Kidney (tissue), 14 donors: ENCODE results near the gene PPP1R9B. TPM values are rescaled to one million over a fixed set of nuclear protein-coding genes. Genes with fewer than 3 reads are reported as not detected.

Experiments used
- DNase-seq, 5 donors: peaks; one replicate each; pipeline ENCODE4 v3.0.0-alpha.2; 2013 to 2020
- FAIRE-seq: peaks from 2 replicates; lab custom pipeline; 2012; peaks lifted over from hg19 to GRCh38; lab: Jason Lieb, UNC
- H3K27ac ChIP-seq, 2 donors: one replicate each; pipeline ENCODE4 v1.7.0; 2013; ENCODE audit warnings: low read depth in 2 of 2, low read length in 2 of 2, inconsistent platforms in 1 of 2
- H3K27me3 ChIP-seq: one replicate; pipeline ENCODE4 v1.7.1; 2013; ENCODE audit warnings: low read length, inconsistent platforms; ENCODE audit not compliant: control insufficient read depth, insufficient read depth
- H3K36me3 ChIP-seq, 3 donors: one replicate each; pipeline versions ENCODE4 v1.7.0 to v1.7.1; 2013; ENCODE audit warnings: low read length in 3 of 3, control low read depth in 1 of 3, inconsistent platforms in 1 of 3; ENCODE audit not compliant: insufficient read depth in 3 of 3, control insufficient read depth in 2 of 3
- H3K4me1 ChIP-seq, 3 donors: one replicate each; pipeline versions ENCODE4 v1.7.0 to v1.7.1; 2013; ENCODE audit warnings: low read length in 3 of 3, inconsistent platforms in 1 of 3, low read depth in 1 of 3; ENCODE audit not compliant: control insufficient read depth in 2 of 3, insufficient read depth in 2 of 3
- H3K4me3 ChIP-seq, 3 donors: one replicate each; pipeline versions ENCODE4 v1.7.0 to v1.8.1; 2013; ENCODE audit warnings: low read length in 3 of 3, control low read depth in 1 of 3, inconsistent platforms in 1 of 3
- H3K9ac ChIP-seq, 3 donors: one replicate each; pipeline versions ENCODE4 v1.7.0 to v1.7.1; 2013; ENCODE audit warnings: low read length in 3 of 3, control low read depth in 1 of 3, inconsistent platforms in 1 of 3
- H3K9me3 ChIP-seq, 3 donors: one replicate each; pipeline versions ENCODE4 v1.7.0 to v1.7.1; 2013; ENCODE audit warnings: low read length in 3 of 3, control low read depth in 1 of 3, inconsistent platforms in 1 of 3; ENCODE audit not compliant: control insufficient read depth in 2 of 3, insufficient read depth in 1 of 3
- CTCF ChIP-seq: IDR thresholded peaks from 3 replicates; pipeline ENCODE4 v1.5.1; 2012; ENCODE audit warnings: mild to moderate bottlenecking, moderate library complexity, borderline replicate concordance; ENCODE audit not compliant: insufficient read depth; ENCODE audit errors: extremely low read depth
- intact Hi-C: fragments of 100-400 bp; cut with DNase I; formaldehyde crosslinking; loops from one replicate; pipeline ENCODE4 v1.11.1; 2022
- polyA plus RNA-seq: library from polyadenylated mRNA; stranded (reverse); fragments of 350-450 nt; fragmentation: Illumina TruSeq; extraction: RNeasy Lipid Tissue Mini Kit (QIAGEN cat#74804); gene quantifications from one replicate; pipeline ENCODE4 v1.2.3, GENCODE V29; 2014; ENCODE audit warnings: low read depth, low replicate concordance; ENCODE audit not compliant: insufficient read depth
- total RNA-seq: library from RNA; stranded (reverse); fragmentation: NEBNext Ultra II Directional; extraction: Animal tissue kit (Norgen Biotek cat#: 25700); gene quantifications from one replicate; pipeline ENCODE4 v1.2.1, GENCODE V29; 2021
- donor health status: control.
- donor health status: control.
- donor health status: control.
- donor health status: control.
- donor health status: control.
- donor health status: DM: yes; HTN: yes; CAD: no.
- donor health status: Normal renal cell carcinoma (clear cell type).

The PPP1R9B gene
- total and polyA plus RNA-seq, 2 donors from 2014 or later: 17.1 to 64.4 TPM

- intact Hi-C loops: no loop called here
Observed at GRCh38 chr17:50146927-50147665, 3.4 kb downstream of the PPP1R9B start.

GRCh38 chr17:50146230-50146926, 4.1 kb downstream of the PPP1R9B start:
- peak overlapping the region in 1 of 3 donors; percentile 68 for H3K4me3 ChIP-seq
- H3K9me3 ChIP-seq: no peaks in the 10 kb centered on the region
- H3K9ac ChIP-seq: peak overlapping the region in 1 of 3 donors; percentile 85
- peak overlapping the region; percentile 77 to 83 for H3K27ac ChIP-seq
- intact Hi-C loops: no loop called here
- FAIRE-seq (no peak), DNase-seq (no peak)
- H3K36me3 ChIP-seq: peaks cover 0 to 24% (median 11%) of the 10 kb centered on the region in 3 donors
- no peaks in the 10 kb centered on the region for H3K27me3 ChIP-seq
- peaks cover 0 to 43% (median 26%) of the 10 kb centered on the region in 3 donors for H3K4me1 ChIP-seq
- no peak for TF ChIP-seq CTCF

More at GRCh38 chr17:50146927-50147665, 3.4 kb downstream of the PPP1R9B start:
- H3K4me3 ChIP-seq: peak overlapping the region; percentile 9 to 68 (median 10)
- FAIRE-seq: no peak
- H3K9ac ChIP-seq: peak overlapping the region in 2 of 3 donors; percentile 48 to 85
- peak overlapping the region; percentile 77 to 83 for H3K27ac ChIP-seq
- no peak for DNase-seq
- no peaks in the 10 kb centered on the region for H3K9me3 ChIP-seq
- H3K36me3 ChIP-seq: peaks cover 0 to 23% (median 9%) of the 10 kb centered on the region in 3 donors
- H3K27me3 ChIP-seq: no peaks in the 10 kb centered on the region
- H3K4me1 ChIP-seq: peaks cover 0 to 46% (median 28%) of the 10 kb centered on the region in 3 donors
- no peak for TF ChIP-seq CTCF

GRCh38 chr17:50145532-50146229, 4.8 kb downstream of the PPP1R9B start:
- H3K9me3 ChIP-seq: no peaks in the 10 kb centered on the region
- FAIRE-seq (no peak), DNase-seq (no peak)
- no peak overlapping the region for H3K4me3 ChIP-seq
- no peak overlapping the region for H3K27ac ChIP-seq
- H3K36me3 ChIP-seq: peaks cover 0 to 30% (median 14%) of the 10 kb centered on the region in 3 donors
- no peak overlapping the region for H3K9ac ChIP-seq
- intact Hi-C loops: no loop called here
- H3K27me3 ChIP-seq: no peaks in the 10 kb centered on the region
- H3K4me1 ChIP-seq: peaks cover 0 to 45% (median 23%) of the 10 kb centered on the region in 3 donors
- TF ChIP-seq CTCF: no peak
